ENCODE measurements around the gene C6orf62.
"Not testable (repeated sequence)": the region's sequence is repeated elsewhere in the genome, so short reads cannot be mapped to it uniquely, and the experiment has no call there.

Gene C6orf62

DNA sequence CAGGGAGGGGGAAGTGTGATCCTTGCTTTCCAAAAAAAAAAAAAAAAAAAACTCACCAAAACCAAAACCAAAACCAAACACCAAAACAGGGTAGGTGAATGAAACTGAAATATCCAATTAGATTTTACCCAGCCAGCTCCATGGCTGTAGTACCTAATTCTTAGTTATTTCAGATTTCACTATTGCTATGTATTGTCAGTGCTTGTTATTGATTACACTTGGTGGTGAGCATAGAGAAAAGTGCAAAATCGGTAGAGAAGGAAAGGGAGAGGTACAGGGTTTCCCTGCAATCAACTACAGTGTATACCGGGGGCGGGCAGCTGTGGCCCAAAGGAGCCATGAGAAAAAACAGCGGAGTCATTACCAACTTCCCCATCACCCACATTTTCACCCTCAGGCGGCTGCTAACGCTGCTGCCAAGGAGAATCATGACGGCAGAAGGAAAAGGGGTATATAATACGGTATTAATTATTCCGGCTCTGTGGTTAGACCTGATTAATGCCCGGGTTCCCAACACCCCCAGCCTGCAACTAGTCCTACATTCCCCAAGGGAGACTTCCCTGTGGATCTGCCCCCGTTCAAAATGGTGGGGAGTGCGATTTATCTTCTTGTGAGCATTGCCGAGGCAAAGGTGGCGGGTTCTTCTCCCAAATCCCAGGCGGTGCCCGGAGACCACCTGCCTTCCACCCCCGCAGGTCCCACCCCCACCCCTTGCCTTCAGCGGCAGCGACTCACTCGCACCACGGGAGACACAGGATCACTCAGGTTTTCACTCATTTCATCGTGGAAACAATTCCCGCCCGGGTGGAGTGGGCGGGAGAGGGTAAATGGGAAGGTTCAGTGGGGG, at the start of gene C6orf62:
Gene C6orf62, minus strand, starts transcription at position 30 of the 847 bp plus-strand sequence. CDS start 486 bp downstream, outside the sequence.
- DNase-seq, result peak; percentile 70

DNA sequence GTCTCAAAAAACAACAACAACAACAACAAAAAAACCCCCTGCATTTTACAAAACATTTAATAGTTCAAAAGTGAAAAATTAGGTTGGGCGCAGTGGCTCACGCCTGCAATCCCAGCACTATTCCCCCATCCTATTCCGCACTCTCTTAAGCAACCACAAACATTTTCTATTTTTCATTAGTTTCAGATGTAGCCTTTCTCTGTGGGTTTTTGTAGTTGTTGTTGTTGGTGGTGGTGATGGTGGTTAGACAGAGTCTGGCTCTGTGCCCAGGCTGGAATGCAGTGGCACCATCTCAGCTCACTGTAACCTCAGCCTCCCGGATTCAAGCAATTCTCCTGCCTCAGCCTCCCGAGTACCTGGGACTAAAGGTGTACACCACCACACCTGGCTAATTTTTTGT, 49.4 kb upstream of the C6orf62 start:
- peak; percentile 73 for DNase-seq

DNA sequence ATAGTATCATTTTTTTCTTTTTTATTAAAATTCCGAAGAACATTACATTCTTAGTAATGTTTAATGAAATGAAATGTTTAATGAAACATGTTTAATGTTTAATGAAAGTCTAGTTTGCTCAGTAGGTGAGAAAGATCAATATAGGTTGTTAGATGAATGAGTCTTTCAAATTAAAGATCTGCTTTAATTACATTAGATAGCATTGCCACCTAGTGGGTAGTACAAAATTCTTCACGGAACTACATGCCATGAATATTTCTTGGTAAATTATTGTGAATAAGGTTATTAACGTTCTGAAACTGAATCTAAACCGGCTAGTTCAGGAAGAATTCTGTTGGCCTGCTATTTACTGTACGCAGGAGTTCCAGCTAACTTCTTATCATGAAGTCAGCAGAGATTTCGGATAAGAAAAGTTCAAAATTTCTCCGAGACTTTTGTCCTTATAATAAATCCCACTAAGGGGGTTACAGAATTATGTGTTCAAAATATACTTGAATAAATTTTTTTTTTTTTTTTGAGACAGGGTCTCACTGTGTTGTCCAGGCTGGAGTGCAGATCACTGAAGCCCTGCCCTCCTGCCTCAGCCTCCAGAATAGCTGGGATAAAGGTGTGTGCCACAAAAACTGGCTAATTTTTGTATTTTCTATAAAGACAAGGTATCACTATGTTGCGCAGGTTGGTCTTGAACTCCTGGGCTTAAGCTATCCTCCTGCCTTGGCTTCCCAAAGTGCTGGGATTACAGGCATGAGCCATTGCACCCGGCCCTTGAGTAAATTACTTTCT, 47.9 kb upstream of the C6orf62 start:
- DNase-seq, result peak; percentile 67

DNA sequence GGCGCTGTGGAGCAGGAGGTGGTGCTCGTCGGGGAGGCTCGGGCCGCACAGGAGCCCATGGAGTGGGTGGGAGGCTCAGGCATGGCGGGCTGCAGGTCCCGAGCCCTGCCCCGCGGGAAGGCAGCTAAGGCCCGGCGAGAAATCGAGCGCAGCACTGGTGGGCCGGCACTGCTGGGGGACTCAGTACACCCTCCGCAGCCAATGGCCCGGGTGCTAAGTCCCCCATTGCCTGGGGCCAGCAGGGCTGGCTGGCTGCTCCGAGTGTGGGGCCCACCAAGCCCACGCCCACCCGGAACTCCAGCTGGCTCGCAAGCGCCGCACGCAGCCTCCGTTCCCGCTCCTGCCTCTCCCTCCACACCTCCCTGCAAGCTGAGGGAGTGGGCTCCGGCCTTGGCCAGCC, 47.0 kb upstream of the C6orf62 start:
- DNase-seq, result not testable (repeated sequence)

DNA sequence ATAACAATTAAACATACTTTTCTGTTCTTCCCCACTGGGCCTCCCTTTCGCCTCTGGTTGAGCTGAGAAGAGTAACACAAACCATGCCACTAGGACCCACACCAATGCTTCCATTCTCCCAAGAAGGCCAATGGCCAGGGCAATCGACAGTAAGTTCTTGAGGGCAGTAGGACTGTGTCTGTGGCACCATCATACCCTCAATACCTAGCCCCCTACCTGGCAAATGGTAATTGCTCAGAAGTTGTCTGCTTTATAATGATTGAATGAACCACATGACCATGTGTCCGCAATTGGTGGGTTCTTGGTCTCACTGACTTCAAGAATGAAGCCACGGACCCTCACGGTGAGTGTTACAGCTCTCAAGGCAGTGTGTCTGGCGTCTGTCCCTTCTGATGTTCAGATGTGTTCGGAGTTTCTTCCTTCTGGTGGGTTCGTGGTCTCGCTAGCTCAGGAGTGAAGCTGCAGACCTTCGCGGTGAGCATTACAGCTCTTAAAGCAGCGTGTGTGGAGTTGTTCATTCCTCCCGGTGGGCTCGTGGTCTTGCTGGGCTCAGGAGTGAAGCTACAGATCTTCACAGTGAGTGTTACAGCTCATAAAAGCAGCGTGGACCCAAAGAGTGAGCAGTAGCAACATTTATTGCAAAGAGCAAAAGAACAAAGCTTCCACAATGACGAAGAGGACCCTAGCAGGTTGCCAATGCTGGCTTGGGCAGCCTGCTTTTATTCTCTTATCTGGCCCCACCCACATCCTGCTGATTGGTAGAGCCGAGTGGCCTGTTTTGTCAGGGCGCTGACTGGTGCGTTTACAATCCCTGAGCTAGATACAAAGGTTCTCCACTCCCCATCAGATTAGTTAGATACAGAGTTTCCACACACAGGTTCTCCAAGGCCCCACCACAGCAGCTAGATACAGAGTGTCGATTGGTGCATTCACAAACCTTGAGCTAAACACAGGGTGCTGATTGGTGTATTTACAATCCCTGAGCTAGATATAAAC, 46.2 kb upstream of the C6orf62 start:
- not testable (repeated sequence) for DNase-seq

DNA sequence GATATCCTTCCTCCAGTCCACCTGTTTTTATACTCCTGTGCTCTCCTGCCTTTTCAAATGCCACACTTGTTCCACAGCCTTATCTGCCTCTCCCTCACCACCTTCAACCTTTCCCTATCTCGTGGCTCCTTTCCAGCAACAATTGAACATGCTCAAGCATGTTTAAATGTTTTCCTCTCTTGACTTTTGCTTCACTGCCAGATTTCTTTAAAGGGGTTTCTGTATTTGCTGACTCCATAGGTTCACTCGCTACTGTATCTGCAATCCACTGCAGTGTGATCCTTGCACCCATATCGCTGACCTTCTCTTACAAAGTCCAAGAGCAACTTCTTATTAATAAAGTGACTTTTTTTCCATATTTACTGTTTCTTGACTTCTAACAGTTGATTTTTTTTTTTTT, 44.6 kb upstream of the C6orf62 start:
- DNase-seq, result peak; percentile 23

DNA sequence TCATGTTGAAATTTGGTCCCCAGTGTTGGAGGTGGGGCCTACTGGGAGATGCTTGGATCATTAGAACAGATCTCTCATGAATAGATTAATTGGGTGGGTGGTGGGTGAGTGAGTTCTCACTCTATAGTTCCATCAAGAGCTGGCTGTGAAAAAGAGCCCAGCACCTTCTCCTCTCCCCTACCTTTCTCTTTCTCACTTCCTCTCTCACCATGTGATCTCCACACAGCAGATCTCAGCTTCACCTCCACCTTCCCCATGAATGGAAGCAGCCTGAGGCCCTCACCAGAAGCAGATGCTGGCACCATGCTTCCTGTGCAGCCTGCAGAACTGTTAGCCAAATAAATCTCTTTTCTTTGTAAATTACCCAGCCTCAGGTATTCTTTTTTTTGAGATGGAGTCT, 42.9 kb upstream of the C6orf62 start:
- no peak for DNase-seq

DNA sequence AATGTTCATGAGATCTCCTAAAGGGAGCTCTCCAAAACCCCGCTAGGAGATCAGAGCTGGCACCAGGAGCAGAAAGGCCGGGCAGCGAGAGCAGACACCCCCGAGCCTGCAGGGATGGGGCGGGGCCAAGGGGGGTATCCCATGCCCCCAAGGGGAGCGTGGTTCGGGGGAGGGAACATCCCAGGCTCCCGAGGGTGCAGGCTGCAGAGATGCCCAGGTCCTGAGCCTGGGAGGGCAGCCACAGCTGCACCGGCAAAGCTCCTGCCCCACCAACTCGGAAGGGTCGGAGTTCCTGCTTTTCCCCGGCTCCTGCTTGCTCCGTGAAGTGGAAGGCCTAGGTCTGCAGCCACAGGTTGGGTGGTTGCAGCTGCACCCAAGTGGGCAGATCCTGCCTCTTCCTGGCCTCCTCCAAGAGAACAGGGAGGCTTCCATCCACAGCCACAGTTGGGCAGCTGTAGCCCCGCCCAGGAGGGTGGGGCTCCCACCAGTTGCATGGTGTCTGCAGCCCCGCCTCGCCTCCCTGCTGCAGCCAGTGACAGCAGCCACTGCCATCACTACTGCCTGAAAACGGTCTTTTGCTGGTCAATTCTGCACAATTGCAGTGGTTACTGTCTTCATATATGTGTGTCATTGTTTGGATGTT, 42.4 kb upstream of the C6orf62 start:
- DNase-seq, result peak; percentile 28

DNA sequence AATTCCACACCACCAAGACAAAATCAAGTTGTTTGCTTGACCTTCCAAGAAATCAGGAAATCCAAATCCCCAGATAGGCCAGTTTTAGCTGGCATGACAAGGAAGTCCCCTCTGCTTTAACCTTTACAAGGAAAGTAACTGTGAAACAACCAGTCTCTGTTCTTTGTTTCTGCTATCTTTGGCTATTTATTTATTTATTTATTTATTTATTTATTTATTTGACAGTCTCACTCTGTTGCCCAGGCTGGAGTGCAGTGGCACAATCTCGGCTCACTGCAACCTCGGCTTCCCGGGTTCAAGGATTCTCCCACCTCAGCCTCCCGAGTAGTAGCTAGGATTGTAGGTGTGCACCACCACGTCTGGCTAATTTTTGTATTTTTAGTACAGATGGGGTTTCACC, 41.3 kb upstream of the C6orf62 start:
- DNase-seq, result no peak

DNA sequence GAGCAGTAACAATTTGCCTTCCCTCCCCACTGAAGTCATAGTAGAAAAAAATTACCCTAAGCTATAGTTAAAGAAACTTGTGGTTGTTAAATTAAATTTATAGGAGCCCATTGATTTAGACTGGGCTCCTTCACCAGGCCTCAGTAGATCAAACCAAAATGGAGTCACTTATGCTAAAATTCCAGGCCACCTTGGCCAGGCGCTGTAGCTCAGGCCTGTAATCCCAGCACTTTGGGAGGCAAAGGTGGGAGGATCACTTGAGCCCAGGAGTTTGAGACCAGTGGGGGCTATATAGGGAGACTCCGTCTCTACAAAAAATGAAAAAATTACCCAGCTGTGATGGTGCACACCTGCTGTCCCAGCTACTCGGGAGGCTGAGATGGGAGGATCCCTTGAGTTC, 40.8 kb upstream of the C6orf62 start:
- no peak for DNase-seq

DNA sequence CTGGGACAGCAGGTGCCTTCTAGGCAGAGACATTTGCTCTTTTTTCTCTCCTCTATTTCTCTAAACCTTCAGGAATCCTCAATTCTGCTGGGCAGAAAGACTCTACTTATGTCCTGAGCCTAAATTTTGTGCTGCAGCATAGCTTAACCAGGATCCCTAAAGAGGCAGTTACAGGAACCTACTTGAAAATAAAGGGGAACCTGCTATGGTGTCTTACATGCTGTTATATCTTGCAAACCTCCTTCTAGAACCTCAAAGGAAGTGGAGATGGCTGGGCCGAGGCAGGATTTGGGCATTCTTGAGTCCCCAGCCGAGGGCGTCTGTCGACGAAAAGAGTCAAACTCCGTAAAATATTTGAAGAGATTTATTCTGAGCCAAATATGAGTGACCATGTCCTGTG, 38.7 kb upstream of the C6orf62 start:
- DNase-seq, result no peak

DNA sequence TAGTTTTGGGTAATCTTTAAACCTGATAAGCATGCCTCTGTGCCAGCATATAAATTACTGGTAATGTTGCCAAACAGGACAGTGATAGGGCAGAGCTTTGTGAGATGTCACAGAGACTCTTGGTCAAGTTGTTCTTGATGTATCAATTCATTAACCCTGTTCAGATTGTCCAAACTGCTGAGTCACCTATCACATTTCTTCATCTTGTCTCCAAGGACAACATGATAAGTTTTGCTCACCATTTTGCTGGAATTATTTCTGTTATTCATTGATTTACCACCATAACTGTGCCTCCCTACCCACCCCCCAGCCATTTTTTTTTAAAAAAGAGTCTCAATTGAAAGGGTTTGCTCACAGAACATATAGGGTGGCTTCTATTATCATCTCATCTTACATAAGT, 36.3 kb upstream of the C6orf62 start:
- DNase-seq, result no peak

DNA sequence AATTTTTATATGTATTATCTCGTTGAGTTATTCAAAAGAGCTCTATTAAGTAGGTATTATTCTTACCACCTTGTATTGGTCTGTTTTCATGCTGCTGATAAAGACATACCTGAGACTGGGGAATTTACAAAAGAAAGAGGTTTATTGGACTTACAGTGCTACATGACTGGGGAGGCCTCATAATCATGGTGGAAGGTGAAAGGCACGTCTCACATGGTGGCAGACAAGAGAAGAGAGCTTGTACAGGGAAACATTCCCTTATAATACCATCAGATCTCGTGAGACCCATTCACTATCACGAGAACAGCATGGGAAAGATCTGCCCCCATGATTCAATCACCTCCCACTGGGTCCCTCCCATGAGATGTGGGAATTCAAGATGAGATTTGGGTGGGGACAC, 35.4 kb upstream of the C6orf62 start:
- not testable (repeated sequence) for DNase-seq

DNA sequence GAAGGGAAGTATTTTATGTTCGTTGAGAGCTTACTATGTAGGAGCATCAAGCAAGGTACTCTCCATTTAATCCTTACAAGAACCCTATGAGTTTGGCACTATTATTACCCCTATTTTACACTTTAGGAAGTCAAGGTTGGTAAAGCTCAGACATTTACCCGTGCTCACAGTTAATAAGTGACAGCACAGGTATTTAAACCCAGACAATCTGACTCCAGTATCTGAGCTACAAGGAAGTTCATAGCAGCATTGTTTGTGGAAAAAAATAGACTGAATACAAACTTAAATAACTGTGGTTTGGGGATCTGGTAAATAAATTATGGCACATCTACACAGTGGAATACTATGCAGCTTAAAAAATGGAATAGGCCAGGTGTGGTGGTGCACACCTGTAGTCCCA, 34.6 kb upstream of the C6orf62 start:
- DNase-seq, result no peak

DNA sequence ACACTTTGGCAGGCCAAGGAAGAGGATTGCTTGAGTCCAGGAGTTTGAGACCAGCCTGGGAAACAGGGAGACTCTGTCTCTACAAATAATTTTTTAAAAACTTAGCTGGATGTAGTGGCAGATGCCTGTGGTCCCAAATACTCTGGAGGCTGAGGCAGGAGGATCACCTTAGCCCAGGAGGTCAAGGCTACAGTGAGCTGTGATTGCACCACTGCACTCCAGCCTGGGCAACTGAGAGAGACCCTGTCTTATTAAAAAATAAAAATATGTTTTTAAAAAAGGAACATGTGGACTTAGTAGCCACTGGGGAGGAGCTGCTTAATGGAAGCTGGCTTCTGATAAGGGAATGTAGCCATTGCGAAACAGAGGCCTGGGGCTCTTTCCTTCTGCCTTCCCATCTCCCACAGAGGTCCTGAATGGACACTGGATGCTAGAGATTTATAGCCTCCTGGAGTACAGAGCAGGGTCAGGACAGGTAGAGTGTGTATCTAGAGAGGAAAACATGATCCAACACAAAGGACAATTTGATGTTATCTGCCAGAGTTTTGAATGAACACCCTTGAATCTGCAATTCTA, 34.1 kb upstream of the C6orf62 start:
- DNase-seq, result no peak

DNA sequence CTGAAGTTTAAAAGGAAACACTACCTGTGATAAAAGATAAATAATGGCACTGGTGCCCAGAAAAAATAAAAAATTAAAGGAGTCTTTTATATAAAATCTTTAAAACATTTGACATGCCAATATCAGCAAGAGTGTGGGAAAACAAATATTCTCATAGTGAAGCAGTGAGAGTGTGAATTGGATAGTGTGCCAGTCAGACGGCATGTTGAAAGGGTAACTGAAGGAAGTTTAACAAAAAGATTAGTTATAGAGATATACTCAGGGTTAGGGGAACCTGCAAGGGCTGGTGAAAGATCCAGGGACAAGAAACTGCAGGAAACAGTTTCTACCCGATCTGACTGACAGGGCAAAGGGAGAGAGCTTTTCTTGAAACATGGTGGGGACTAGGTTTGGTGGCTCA, 33.5 kb upstream of the C6orf62 start:
- no peak for DNase-seq

DNA sequence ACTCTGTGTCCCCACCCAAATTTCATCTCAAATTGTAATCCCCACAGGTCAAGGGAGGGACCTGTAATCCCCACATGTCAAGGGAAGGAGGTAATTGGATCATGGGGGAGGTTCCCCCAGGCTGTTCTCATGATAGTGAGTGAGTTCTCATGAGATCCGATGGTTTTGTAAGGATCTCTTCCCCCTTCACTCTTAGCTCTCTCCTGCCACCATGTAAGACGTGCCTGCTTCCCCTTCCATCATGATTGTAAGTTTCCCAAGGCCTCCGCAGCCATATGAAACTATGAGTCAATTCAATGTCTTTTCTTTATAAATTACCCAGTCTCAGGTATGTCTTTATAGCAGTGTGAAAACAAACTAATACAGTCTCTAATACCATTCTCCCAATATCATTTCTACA, 31.9 kb upstream of the C6orf62 start:
- not testable (repeated sequence) for DNase-seq

DNA sequence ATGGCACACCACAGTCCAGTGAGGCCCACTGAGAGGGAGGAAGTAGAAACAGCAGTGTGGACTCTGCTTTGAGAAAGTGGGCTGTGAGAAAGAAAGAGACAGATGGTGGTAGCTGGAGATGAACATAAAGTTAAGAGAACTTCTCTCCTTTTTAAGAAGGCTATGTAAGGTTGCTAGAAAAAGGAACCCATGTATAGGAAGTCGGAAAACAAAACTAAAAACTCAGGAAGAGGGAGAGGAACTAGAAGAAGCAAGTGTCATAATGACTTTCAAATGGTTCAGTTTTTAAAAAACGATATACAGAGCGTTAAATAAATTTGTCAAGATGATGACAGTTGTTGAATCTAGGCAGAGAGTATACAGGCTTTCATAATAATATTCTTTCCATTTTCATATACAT, 30.3 kb upstream of the C6orf62 start:
- DNase-seq, result no peak

DNA sequence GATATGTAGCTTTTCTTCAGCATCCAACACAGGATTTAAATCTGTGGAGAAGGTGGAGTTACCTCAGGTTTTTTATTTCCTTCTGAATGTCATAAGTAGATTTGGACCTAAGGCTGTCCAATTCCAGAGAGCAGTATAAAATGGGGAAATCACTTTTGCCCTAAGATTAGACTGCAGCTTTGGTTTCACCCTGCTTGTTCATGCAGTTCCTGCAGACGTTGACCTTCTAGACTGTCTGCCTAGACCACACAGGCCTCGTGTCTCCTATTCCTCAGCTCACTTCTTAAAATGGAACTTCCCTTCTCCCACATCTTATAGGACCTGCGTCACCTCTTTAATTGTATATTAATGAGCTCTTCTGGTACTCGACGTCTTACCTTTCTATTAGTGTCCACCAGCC, 26.0 kb upstream of the C6orf62 start:
- peak; percentile 22 for DNase-seq

DNA sequence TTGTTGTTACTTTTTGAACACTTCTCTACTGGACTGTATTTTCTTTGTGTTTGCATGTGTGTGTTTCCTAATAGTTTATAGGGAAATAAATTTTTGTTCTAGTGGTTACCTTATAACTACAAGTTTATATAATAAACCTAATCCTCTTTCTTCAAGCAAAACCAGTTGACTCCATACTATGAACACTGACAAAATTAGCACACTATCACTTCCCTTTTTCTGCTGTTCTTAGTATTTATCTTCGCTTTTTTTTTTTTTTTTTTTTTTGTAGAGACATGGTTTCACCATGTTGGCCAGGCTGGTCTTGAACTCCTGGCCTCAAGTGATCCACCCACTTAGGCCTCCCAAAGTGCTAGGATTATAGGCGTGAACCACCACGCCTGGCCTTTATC, 25.0 kb upstream of the C6orf62 start:
- DNase-seq, result peak; percentile 49

DNA sequence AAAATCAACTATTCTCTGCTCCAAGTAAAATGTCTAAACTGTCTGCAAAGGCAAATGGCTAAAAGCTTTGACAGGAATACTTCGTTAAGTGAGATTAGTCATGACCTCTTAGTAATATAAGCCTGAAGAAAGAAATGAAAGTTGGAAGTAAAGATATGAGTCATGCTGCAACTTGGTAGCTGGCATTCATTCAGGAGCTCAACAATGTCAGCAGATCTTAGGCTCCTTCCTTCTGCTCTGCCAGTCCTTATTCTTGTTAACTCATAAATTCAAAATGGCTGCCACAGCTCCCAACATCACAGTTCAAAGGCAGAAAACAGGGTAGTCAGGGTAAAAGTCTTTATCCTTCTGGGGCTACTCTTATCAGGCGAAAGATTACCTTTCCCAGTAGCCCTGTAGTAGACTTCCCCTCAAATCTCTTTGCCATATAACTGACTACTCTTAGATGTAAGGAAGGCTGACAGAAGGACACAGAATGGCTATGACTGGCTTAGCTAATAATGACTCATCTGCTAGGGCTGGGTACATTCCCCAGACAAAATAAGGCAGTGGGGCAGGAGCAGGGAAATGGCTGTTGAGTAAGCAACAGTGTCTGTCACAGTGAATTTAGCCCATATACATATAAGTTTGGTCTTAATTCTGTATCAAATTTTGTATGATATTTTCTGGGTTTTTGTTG, 24.4 kb upstream of the C6orf62 start:
- DNase-seq, result peak; percentile 87

Data from RPMI8226 (cell line).